Measurements from ENCODE around the gene HDAC4. TPM values are rescaled to one million over a fixed set of nuclear protein-coding genes. Genes with fewer than 3 reads are reported as not detected.

The HDAC4 gene
- total RNA-seq, 1 experiment from 2014 or later, result 32.0 TPM

DNA sequence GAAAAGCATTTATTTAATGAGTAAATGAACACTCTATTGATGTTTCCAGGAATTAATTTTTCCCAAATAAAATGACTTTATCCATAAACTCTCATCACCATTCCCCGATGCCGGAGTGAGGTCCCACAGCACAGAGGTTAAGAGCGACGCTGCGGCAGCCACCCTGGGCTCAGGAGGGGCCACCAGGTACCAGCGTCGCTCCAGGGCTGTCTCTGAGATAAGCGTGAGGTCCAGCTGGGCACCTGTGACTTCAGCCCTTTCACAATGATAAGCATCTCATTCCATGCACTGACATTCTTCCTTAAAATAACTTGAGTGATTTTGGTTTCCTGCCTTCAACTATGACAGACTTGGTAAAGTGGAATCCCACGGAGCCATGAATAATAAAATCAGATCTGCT, 370.9 kb downstream of the HDAC4 start:
- Histone ChIP-seq H3K79me1 (ENCODE audit: insufficient read depth, low read depth, low read length, poor library complexity, severe bottlenecking) (no peaks in the 10 kb centered on the region), H3K79me2 (ENCODE audit: insufficient read depth, low read length) (no peaks in the 10 kb centered on the region), H3K9me3 (ENCODE audit: control insufficient read depth, low read depth, low read length) (no peaks in the 10 kb centered on the region), H4K20me1 (ENCODE audit: control insufficient read depth, insufficient read depth, insufficient read length) (no peaks in the 10 kb centered on the region), H2BK5ac (ENCODE audit: insufficient read length, low read length) (no peak overlapping the region), H2BK120ac (ENCODE audit: low read depth, low read length, poor library complexity, severe bottlenecking) (no peak overlapping the region), H4K5ac (ENCODE audit: insufficient read length, low read depth, low read length) (no peak overlapping the region), H2BK20ac (ENCODE audit: low read depth, low read length, poor library complexity, severe bottlenecking) (no peak overlapping the region), H3K23ac (ENCODE audit: insufficient read length, low read depth, low read length) (no peak overlapping the region), H3K27ac (ENCODE audit: insufficient read length, low read depth, low read length) (no peak overlapping the region), H4K91ac (ENCODE audit: insufficient read length, low read depth, low read length) (no peak overlapping the region), H3K4me2 (ENCODE audit: insufficient read depth, insufficient read length, low read length) (no peak overlapping the region), H2BK12ac (ENCODE audit: insufficient read length, low read depth, low read length) (no peak overlapping the region), H3T11ph (ENCODE audit: low read length) (no peak overlapping the region), H3K56ac (ENCODE audit: insufficient read length, low read depth, low read length) (no peak overlapping the region), H2AK5ac (ENCODE audit: insufficient read length, low read length) (no peak overlapping the region), H2AFZ (ENCODE audit: low read length) (no peak overlapping the region), H3K4me1 (ENCODE audit: insufficient read depth, low read length) (no peaks in the 10 kb centered on the region), H3K18ac (ENCODE audit: insufficient read length, low read depth, low read length) (no peak overlapping the region), H3K23me2 (ENCODE audit: insufficient read length, low read depth, low read length, poor library complexity, severe bottlenecking) (no peaks in the 10 kb centered on the region), H3K9ac (ENCODE audit: extremely low read depth, insufficient read length, low read length) (no peak overlapping the region), H3K27me3 (ENCODE audit: insufficient read depth, low read length) (no peaks in the 10 kb centered on the region), H2BK15ac (ENCODE audit: low read depth, low read length) (no peak overlapping the region), H3K4ac (ENCODE audit: low read depth, low read length) (no peak overlapping the region), H3K14ac (ENCODE audit: insufficient read depth, low read length) (no peak overlapping the region), H4K8ac (replicated peaks; ENCODE audit: insufficient read length, low read depth, low read length) (no peak overlapping the region)
- Mint-ChIP-seq H3K9me3 (no peaks in the 10 kb centered on the region), H3K4me3 (no peak overlapping the region), H3K27me3 (ENCODE audit: low read depth) (peaks cover 8% of the 10 kb centered on the region), H3K36me3 (ENCODE audit: insufficient read depth in 1 of 3, low read depth in 3 of 3) (no peaks in the 10 kb centered on the region), H3K27ac (no peak overlapping the region), H3K4me1 (no peaks in the 10 kb centered on the region; a peak in 1 of 4 replicates)
- TF ChIP-seq CTCF (conservative IDR thresholded peaks at IDR 0.05), result no peak
- no peak for DNase-seq
- no CpG with 5 or more reads among the region's 9 CpGs for WGBS (ENCODE audit: extremely low coverage, insufficient read length, low lambda C conversion rate)
